Activated T-cell treated with anti-CD3 and anti-CD28 coated beads, Interleukin-2, amount 50 U/mL, for 24 hours (primary cell): ENCODE measurements around the gene UCP3.

Experiments used
- DNase-seq: peaks from one replicate; pipeline ENCODE4 v3.0.0-alpha.2; 2020
- H3K27ac Mint-ChIP-seq: 2 replicates; pipeline ENCODE4 v1.8.0; 2020; ENCODE audit warnings: mild to moderate bottlenecking, mixed read lengths
- H3K27me3 Mint-ChIP-seq: 2 replicates; pipeline ENCODE4 v1.8.0; 2020; ENCODE audit warnings: mixed read lengths
- H3K36me3 Mint-ChIP-seq: 2 replicates; pipeline ENCODE4 v1.8.0; 2020; ENCODE audit warnings: low read depth, mixed read lengths
- H3K4me1 Mint-ChIP-seq: 2 replicates; pipeline ENCODE4 v1.8.0; 2020; ENCODE audit warnings: low read depth, mixed read lengths
- H3K4me3 Mint-ChIP-seq: 2 replicates; pipeline ENCODE4 v1.8.0; 2020; ENCODE audit warnings: mild to moderate bottlenecking, moderate library complexity, mixed read lengths
- H3K9me3 Mint-ChIP-seq: 2 replicates; pipeline ENCODE4 v1.8.0; 2020; ENCODE audit warnings: mixed read lengths

UCP3 gene

DNA sequence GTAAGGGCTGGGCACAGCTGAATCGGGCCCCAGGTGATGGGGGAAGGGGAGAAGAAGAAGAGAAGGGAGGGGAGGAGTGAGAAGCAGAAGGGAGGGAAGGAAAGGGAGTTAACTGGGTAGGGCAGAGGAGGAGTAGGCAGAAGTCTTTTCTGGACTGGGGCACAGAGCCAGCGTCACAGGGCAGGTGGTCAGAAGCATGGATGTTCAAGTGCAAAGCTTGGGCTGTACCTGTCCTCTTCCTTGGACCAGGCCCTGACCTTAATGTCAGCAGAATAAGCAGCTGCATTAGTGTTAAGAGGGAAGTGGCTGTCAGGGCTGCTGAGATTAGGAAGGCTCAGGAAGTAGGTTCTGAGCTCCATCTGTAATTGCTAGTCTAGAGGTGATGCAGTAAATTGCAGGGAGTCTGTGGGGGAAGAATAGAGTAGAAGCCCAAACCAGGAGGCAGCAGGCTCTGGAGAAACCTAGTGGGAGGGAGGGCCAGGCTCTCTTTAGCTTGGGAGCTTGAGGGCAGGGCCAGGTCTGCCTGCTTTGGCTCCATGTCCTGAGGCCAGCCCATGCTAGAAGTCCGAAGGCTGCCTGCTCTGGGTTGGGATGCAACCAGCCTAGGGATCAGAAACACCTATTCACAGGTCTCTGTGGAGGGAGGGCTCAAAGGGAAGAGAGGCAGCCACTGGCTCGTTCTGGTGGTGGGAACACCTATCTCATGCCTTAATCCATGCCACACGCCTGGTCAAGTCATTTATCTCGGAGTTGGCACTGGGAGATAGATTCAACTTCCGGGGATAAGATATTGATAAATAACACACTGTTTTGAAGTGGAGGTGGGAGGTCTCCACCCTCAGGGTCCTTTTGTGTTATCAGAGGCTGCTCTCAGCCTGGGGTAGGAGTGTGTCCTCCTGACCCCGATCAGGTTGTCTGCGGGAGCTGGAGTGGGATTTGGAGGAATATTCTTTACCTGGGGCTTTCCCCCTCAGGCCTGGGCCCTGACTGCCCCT lies 1.7 kb upstream of the UCP3 start:
- Mint-ChIP-seq H3K4me3 (peak overlapping the region; percentile 14), H3K4me1 (peaks cover 93% of the 10 kb centered on the region), H3K27ac (peak overlapping the region; percentile 94), H3K27me3 (no peaks in the 10 kb centered on the region), H3K9me3 (no peaks in the 10 kb centered on the region), H3K36me3 (peaks cover 41% of the 10 kb centered on the region)
- no peak for DNase-seq

- Mint-ChIP-seq H3K4me1 (peaks cover 93% of the 10 kb centered on the region), H3K27me3 (no peaks in the 10 kb centered on the region), H3K36me3 (peaks cover 37% of the 10 kb centered on the region), H3K9me3 (no peaks in the 10 kb centered on the region), H3K27ac (peak overlapping the region; percentile 94), H3K4me3 (no peak overlapping the region)
- no peak for DNase-seq
Measured at GRCh38 chr11:74009675-74010305, 905 bp upstream of the UCP3 start.

GRCh38 chr11:74009230-74009547 lies 304 bp upstream of the UCP3 start:
- no peak for DNase-seq
- Mint-ChIP-seq H3K4me3 (no peak overlapping the region), H3K4me1 (peaks cover 93% of the 10 kb centered on the region), H3K36me3 (peaks cover 31% of the 10 kb centered on the region), H3K9me3 (no peaks in the 10 kb centered on the region), H3K27me3 (no peaks in the 10 kb centered on the region), H3K27ac (peak overlapping the region; percentile 80)

DNA sequence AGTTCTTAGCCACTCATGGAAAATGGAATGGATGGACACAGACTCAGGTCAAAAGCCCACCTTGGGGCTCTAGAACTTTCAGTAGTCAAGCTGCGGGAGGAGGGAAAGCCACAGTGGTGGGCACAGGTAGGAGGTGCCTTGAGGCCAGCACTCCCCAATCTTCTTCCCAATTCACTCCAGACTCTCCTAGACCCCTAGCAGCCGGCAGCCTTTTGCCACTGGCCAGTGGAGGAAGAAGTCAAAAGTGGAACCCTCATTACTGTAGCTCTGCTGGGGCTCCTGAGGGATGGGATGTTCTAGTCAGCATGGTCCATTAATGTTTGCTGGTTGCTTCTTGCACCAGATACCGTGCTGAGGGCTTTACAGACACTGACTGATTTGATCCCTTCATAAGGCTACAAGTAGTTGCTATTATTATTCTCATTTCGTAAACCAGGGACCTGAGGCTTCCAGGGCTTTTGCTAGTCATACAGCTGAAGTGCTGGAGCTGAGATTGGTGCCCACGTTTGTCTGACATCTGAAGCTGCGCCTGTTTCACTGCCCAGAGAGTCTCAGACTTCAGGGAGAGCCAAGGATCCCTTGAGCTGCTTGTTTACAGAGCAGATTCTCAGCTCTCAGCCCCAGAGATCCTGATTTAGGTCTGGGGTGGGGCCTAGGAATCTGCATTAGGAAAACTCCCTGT lies 1.1 kb downstream of the UCP3 start:
- Mint-ChIP-seq H3K27ac (peak overlapping the region; percentile 80), H3K4me3 (no peak overlapping the region), H3K27me3 (no peaks in the 10 kb centered on the region), H3K36me3 (peaks cover 30% of the 10 kb centered on the region), H3K9me3 (no peaks in the 10 kb centered on the region), H3K4me1 (peaks cover 84% of the 10 kb centered on the region)
- no peak for DNase-seq

GRCh38 chr11:74006743-74007304 lies 2.1 kb downstream of the UCP3 start:
- H3K27me3 Mint-ChIP-seq: no peaks in the 10 kb centered on the region
- DNase-seq: no peak
- H3K36me3 Mint-ChIP-seq: peaks cover 26% of the 10 kb centered on the region
- H3K4me3 Mint-ChIP-seq: no peak overlapping the region
- H3K9me3 Mint-ChIP-seq: no peaks in the 10 kb centered on the region
- peaks cover 74% of the 10 kb centered on the region for H3K4me1 Mint-ChIP-seq
- H3K27ac Mint-ChIP-seq: peak overlapping the region; percentile 45

DNA sequence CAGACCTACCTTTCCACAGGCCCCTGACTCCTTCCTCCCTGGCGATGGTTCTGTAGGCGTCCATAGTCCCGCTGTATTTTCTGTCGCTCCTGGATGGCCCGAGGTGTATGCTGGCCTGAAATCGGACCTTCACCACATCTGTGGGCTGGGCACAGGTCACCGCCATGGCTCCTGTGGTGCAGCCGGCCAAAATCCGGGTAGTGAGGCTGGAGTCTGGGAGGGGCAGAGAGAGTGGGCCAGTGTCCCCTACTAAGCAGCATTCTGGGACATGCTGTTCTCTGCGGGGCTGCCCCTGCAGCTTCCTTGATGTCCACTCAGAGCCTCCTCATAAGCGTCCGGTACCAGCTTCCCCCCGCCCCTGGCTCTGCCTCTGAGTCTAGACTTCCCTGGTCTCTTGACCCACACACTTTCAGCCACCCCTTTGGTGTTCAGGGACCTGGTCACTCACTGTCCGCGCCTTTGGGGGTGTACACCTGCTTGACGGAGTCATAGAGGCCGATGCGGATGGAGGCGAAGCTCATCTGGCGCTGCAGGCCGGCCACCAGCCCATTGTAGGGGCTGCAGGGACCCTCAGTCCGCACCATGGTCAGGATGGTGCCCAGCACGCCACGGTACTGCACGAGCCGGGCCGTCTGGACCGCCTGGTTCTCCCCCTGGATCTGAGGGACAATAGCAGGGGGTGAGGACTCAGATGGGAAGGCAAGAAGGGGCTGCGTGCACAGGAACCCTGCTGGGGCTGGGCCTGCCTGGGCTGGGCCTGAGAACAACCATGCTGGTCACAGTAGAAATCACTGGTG lies 3.0 kb downstream of the UCP3 start:
- DNase-seq: no peak
- Mint-ChIP-seq H3K4me1 (peaks cover 71% of the 10 kb centered on the region), H3K36me3 (peaks cover 29% of the 10 kb centered on the region), H3K27ac (peak overlapping the region; percentile 91), H3K27me3 (no peaks in the 10 kb centered on the region), H3K9me3 (no peaks in the 10 kb centered on the region), H3K4me3 (no peak overlapping the region)

DNA sequence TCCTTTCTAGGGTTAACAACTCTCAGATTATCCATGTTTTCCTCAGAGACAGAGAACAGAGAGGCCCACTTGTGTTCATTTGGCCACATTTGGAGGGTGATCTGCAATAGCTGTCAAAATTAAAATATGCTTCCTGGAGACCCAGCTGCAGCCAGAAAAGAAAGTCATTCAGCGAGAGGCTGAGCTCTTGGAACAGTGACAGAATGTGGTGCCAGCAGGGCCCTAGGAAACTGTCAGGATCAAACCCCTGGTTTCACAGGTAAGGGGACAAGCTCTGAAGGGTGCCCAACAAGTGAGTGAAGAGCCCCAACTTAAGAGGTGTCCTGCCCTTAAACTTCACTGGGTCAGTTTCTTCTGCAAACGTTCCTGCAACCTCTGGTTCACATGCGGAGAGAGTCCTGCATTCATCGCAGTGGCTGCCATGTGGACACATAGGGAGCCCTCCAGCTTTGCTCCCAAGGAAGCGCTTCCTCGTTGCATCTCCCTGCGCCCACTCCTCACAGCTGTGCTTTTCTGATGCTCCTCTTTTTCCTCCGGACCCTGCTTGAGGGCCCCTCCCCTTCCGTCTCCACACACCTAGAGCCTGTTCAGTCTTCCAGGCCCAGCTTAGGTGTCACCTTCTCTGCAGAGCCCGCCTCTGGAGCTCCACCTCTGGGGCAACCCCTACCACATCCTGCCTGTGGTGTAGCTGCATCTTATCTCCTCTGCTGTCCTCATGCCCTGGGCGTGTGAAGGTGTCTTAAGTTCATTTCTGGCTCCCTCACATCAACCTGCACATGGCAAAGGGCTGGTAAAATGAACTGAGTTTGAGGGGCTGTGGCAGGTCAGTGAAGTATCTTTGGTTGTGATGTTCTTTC lies 3.9 kb downstream of the UCP3 start:
- peaks cover 70% of the 10 kb centered on the region for H3K4me1 Mint-ChIP-seq
- H3K4me3 Mint-ChIP-seq: peak overlapping the region; percentile 21
- H3K27ac Mint-ChIP-seq: peak overlapping the region; percentile 91
- H3K27me3 Mint-ChIP-seq: no peaks in the 10 kb centered on the region
- H3K9me3 Mint-ChIP-seq: no peaks in the 10 kb centered on the region
- peaks cover 23% of the 10 kb centered on the region for H3K36me3 Mint-ChIP-seq
- peak; percentile 78 for DNase-seq

DNA sequence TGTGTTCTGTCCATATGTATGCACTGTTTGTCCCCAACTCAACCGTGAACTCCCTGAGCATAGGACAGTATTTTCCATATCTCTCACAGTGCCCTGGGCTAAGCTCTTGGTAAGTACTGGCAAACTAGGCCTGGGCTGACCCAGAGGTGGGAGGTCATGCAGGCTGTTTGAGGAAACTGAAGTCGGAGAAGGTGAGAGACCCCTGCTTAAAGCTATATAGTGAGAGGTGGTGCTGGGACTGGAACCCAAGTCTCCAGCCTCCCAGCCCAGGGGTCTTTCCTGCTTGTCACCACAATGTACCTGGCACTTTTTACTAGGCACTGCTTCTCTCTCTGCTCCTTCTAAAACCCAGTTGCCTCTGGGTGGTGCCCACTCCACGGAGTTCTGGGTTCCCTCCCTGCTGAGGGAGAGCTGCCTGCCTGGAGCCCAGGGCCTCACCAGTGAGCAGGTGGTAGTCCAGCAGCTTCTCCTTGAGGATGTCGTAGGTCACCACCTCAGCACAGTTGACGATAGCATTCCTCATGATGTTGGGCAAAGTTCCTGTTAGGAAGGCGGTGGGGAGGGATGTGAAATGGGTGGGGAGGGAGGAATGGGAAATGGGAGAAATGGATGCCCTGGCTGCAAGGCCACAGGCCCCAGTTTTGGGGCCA lies 4.7 kb downstream of the UCP3 start:
- no peaks in the 10 kb centered on the region for H3K9me3 Mint-ChIP-seq
- no peak overlapping the region for H3K4me3 Mint-ChIP-seq
- no peaks in the 10 kb centered on the region for H3K27me3 Mint-ChIP-seq
- H3K4me1 Mint-ChIP-seq: peaks cover 73% of the 10 kb centered on the region
- H3K36me3 Mint-ChIP-seq: peaks cover 26% of the 10 kb centered on the region
- no peak for DNase-seq
- peak overlapping the region; percentile 7 for H3K27ac Mint-ChIP-seq

DNA sequence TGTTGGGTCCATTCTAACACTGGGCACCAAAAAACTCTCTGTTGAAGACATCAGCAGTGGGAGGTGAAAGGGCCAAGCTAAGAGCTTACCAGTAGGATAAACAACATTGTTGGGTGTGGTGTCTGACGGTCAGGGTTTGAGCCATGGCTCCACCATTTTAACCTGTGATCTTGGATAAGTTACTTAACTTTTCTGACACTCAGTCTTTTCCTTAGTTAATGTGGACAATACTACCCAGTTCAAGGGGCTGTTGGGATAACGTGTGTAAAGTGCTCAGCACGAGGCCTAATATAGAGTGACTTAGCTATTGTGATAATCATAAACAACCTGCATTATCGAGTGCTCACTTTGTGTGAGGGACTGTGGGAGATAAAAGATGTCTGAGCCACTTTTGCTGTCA lies 6.1 kb downstream of the UCP3 start:
- no peak for DNase-seq
- Mint-ChIP-seq H3K27me3 (no peaks in the 10 kb centered on the region), H3K4me1 (peaks cover 68% of the 10 kb centered on the region), H3K27ac (no peak overlapping the region), H3K4me3 (no peak overlapping the region), H3K9me3 (no peaks in the 10 kb centered on the region), H3K36me3 (peaks cover 26% of the 10 kb centered on the region)

DNA sequence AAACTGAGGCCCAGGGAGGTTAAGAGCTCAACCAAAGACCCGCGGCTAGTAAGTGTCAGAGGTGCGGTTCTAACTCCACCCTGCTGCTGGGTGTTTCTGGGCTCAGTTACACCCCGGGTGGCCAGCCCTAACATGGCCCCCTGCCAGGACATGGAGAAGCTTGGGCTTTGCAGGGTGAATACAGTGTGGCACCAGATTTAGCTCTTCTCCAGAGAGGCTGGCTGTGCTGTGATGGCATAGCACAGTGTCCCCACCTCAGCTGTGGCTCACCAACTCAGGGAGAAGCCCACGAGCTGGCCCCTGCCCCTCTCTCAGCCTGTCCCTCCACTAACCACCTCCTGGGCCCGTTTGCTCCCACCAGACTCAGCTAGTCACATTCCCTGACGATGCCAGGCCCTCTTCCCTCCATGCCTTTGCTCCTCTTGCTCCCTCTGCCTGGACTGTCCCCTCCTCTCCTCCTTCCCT lies 7.0 kb downstream of the UCP3 start:
- no peaks in the 10 kb centered on the region for H3K9me3 Mint-ChIP-seq
- DNase-seq: no peak
- peaks cover 26% of the 10 kb centered on the region for H3K36me3 Mint-ChIP-seq
- no peak overlapping the region for H3K27ac Mint-ChIP-seq
- H3K27me3 Mint-ChIP-seq: no peaks in the 10 kb centered on the region
- H3K4me3 Mint-ChIP-seq: no peak overlapping the region
- H3K4me1 Mint-ChIP-seq: peaks cover 71% of the 10 kb centered on the region

- DNase-seq: no peak
- H3K27me3 Mint-ChIP-seq: no peaks in the 10 kb centered on the region
- peaks cover 26% of the 10 kb centered on the region for H3K36me3 Mint-ChIP-seq
- H3K4me1 Mint-ChIP-seq: peaks cover 71% of the 10 kb centered on the region
- H3K9me3 Mint-ChIP-seq: no peaks in the 10 kb centered on the region
- peak overlapping the region; percentile 65 for H3K27ac Mint-ChIP-seq
- H3K4me3 Mint-ChIP-seq: no peak overlapping the region
Measured at GRCh38 chr11:74000307-74001133, 8.4 kb downstream of the UCP3 start.

DNA sequence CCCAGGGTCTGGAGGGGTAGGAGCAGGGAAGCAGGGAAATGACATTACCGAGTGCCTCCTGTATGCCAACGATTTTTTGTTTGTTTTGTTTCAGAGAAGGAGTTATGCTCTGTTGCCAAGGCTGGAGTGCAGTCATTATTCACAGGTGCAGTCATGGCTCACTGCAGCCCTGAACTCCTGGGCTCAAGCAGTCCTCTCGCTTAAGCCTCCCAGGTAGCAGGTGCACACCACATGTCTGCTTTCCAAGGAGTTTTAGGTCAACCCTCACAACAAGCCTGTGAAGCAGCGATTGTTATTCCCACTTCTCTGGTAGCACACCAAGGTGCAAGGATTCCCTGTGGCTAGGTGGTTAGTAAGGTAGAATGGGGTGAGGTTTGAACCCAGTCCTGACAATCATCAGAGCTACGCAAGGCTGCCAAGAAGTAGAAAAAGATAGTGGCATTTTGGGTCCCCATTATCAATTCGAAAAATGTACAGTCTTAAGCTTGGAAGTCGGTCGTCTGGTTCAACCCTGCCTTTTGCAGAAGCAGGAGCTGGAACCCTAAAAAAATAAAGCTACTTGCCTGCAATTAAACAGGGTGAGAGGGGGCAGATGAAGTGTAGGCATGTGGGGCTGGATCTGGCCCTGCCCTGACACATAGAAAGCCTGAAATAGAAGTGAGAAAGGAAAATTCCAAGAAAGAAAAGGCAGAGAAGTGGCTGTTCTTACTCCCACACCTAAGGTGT lies 9.1 kb downstream of the UCP3 start:
- H3K27ac Mint-ChIP-seq: peak overlapping the region; percentile 65
- H3K27me3 Mint-ChIP-seq: no peaks in the 10 kb centered on the region
- DNase-seq: no peak
- H3K4me1 Mint-ChIP-seq: peaks cover 71% of the 10 kb centered on the region
- H3K4me3 Mint-ChIP-seq: no peak overlapping the region
- no peaks in the 10 kb centered on the region for H3K9me3 Mint-ChIP-seq
- peaks cover 26% of the 10 kb centered on the region for H3K36me3 Mint-ChIP-seq
